ENCODE results near the gene PLEKHA4.

Gene PLEKHA4

GRCh38 chr19:48897181-48897580 lies 28.8 kb upstream of the PLEKHA4 start:
- no peaks in the 10 kb centered on the region for H3F3A ChIP-seq (ENCODE audit: insufficient read depth)
- no peaks in the 10 kb centered on the region for H3K9me3 ChIP-seq (ENCODE audit: insufficient read depth, low read length)
- H3K9me2 ChIP-seq (replicated peaks; ENCODE audit: insufficient read depth, low read length), result no peaks in the 10 kb centered on the region
- no peaks in the 10 kb centered on the region for H3K27me3 ChIP-seq (ENCODE audit: low read length)
- H3K79me2 ChIP-seq (ENCODE audit: insufficient read depth, low read length), result peaks cover 8% of the 10 kb centered on the region; the same call in 1 of the 2 replicates
- H3K36me3 ChIP-seq (ENCODE audit: low read length), result no peaks in the 10 kb centered on the region
- no peak overlapping the region for H3K27ac ChIP-seq (ENCODE audit: low read depth, low read length)
- H3K4me3 ChIP-seq (ENCODE audit: insufficient read depth, low read length, poor library complexity, severe bottlenecking), result no peak overlapping the region
- H4K20me1 ChIP-seq (ENCODE audit: low read depth, low read length), result no peaks in the 10 kb centered on the region
- no peak overlapping the region for H3K4me2 ChIP-seq (ENCODE audit: low read depth, low read length, poor library complexity, severe bottlenecking)
- TF ChIP-seq EZH2phosphoT487 (conservative IDR thresholded peaks at IDR 0.05; ENCODE audit: low read length), result no peak
- TF ChIP-seq CTCF (IDR thresholded peaks at IDR 0.05; ENCODE audit: insufficient read depth, low read length, poor library complexity, severe bottlenecking), result no peak
- H3K9ac ChIP-seq (ENCODE audit: low read length), result no peak overlapping the region
- H2AFZ ChIP-seq (ENCODE audit: low read depth, low read length, severe bottlenecking), result no peak overlapping the region

DNA sequence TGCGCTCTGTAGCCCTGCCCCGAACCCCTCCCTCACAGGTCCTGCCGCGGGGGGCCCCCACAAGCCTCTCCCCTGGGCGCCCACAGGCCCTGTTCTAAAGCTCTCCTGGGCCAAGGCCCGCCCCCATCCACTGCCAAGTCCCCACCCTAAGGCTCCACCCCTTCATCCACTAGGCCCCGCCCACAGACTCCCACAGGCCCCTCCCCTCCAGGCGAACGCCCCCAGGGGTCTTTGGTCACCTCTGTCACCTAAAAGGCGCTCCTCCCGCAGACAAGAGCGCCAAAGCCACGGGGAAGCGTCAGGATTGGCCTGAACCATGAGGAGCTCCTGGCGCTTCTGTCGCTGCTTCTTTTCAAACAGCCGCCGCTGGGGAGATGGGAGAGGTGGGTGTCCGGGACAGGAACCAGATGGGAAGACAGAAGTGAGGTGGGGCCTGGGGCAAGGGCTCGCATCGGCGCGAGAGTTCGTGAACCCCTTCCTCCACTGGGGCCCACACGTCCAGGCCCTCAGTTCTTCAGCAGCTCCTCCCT lies 27.8 kb upstream of the PLEKHA4 start:
- no peak overlapping the region for H3K4me3 ChIP-seq (ENCODE audit: insufficient read depth, low read length, poor library complexity, severe bottlenecking)
- H3K36me3 ChIP-seq (ENCODE audit: low read length), result no peaks in the 10 kb centered on the region
- no peaks in the 10 kb centered on the region for H4K20me1 ChIP-seq (ENCODE audit: low read depth, low read length)
- no peak overlapping the region for H3K9ac ChIP-seq (ENCODE audit: low read length)
- no peak overlapping the region for H2AFZ ChIP-seq (ENCODE audit: low read depth, low read length, severe bottlenecking)
- H3F3A ChIP-seq (ENCODE audit: insufficient read depth), result no peaks in the 10 kb centered on the region
- no peaks in the 10 kb centered on the region for H3K9me2 ChIP-seq (replicated peaks; ENCODE audit: insufficient read depth, low read length)
- no peaks in the 10 kb centered on the region for H3K27me3 ChIP-seq (ENCODE audit: low read length)
- TF ChIP-seq CTCF (IDR thresholded peaks at IDR 0.05; ENCODE audit: insufficient read depth, low read length, poor library complexity, severe bottlenecking), result no peak
- no peak for TF ChIP-seq EZH2phosphoT487 (conservative IDR thresholded peaks at IDR 0.05; ENCODE audit: low read length)
- H3K27ac ChIP-seq (ENCODE audit: low read depth, low read length), result no peak overlapping the region
- no peak overlapping the region for H3K4me2 ChIP-seq (ENCODE audit: low read depth, low read length, poor library complexity, severe bottlenecking)
- no peaks in the 10 kb centered on the region for H3K9me3 ChIP-seq (ENCODE audit: insufficient read depth, low read length)
- H3K79me2 ChIP-seq (ENCODE audit: insufficient read depth, low read length), result peaks cover 8% of the 10 kb centered on the region; the same call in 1 of the 2 replicates

DNA sequence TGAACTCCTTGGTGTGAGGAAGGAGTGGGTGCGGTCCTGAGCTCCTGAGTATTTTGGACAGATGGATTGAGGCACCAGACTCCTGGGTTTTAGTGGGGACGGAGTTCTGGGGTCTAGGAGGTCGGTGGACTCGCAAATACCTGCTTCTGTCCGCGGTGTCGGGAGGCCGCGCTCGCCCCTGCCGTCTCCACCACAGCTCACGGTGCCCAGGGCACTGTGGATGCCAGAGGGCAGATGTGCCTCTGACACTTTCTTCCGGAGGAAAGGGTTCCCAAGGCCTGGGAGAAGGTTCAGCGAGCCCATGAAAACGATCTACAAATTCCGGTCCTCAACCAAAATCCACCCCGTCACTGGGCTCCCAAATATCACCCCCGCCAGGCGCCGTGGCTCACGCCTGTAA lies 26.8 kb upstream of the PLEKHA4 start:
- Histone ChIP-seq H3K27me3 (ENCODE audit: low read length) (no peaks in the 10 kb centered on the region), H3K4me2 (ENCODE audit: low read depth, low read length, poor library complexity, severe bottlenecking) (no peak overlapping the region), H2AFZ (ENCODE audit: low read depth, low read length, severe bottlenecking) (no peak overlapping the region), H3K4me3 (ENCODE audit: insufficient read depth, low read length, poor library complexity, severe bottlenecking) (no peak overlapping the region), H3F3A (ENCODE audit: insufficient read depth) (no peaks in the 10 kb centered on the region), H4K20me1 (ENCODE audit: low read depth, low read length) (no peaks in the 10 kb centered on the region), H3K9me2 (replicated peaks; ENCODE audit: insufficient read depth, low read length) (no peaks in the 10 kb centered on the region), H3K36me3 (ENCODE audit: low read length) (no peaks in the 10 kb centered on the region), H3K79me2 (ENCODE audit: insufficient read depth, low read length) (peaks cover under 1% of the 10 kb centered on the region; the same call in 1 of the 2 replicates), H3K9me3 (ENCODE audit: insufficient read depth, low read length) (no peaks in the 10 kb centered on the region), H3K9ac (ENCODE audit: low read length) (no peak overlapping the region), H3K27ac (ENCODE audit: low read depth, low read length) (no peak overlapping the region)
- TF ChIP-seq CTCF (IDR thresholded peaks at IDR 0.05; ENCODE audit: insufficient read depth, low read length, poor library complexity, severe bottlenecking), result no peak
- TF ChIP-seq EZH2phosphoT487 (conservative IDR thresholded peaks at IDR 0.05; ENCODE audit: low read length), result no peak

Data from SU-DHL-6 (cell line).